ENCODE measurements around the gene WNT8A. TPM values are rescaled to one million over a fixed set of nuclear protein-coding genes. Genes with fewer than 3 reads are reported as not detected.
A peak's percentile ranks its signal among the peaks of the same experiment; 100 is the strongest.
"Not testable (repeated sequence)": the region's sequence is repeated elsewhere in the genome, so short reads cannot be mapped to it uniquely, and the experiment has no call there.

Gene WNT8A, protein sequence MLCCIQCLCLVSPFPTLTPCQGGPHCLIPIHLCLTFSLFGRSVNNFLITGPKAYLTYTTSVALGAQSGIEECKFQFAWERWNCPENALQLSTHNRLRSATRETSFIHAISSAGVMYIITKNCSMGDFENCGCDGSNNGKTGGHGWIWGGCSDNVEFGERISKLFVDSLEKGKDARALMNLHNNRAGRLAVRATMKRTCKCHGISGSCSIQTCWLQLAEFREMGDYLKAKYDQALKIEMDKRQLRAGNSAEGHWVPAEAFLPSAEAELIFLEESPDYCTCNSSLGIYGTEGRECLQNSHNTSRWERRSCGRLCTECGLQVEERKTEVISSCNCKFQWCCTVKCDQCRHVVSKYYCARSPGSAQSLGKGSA
- total RNA-seq (ENCODE audit: low replicate concordance): not detected in 2 replicates

DNA sequence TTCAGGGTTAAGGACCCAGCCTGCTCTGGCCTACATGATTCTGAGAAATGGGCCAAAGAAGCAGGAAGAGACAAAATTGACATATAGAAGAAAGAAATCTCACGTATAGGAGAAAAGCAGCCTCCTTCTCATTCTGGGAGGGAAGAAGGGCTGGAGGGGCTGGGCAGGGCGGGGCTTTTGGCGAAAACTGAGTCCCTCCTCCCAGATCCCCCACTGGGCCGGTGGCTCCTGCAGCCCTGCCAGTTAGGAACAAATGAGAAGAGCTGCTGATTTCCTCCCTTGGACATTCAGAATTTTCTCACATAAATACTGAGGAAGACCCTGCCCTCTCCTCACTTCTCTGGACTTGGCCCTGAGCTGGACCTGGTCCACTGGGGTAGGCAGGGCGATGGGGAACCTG lies at the start of gene WNT8A:
TSS of gene WNT8A (plus strand) at position 332 of the 400 bp plus-strand sequence. CDS start 95 bp downstream, outside the sequence.
- H3K4me3 ChIP-seq (ENCODE audit: low read depth, low read length): no peak within 1 kb of the TSS
- TF ChIP-seq, protein P1, sequence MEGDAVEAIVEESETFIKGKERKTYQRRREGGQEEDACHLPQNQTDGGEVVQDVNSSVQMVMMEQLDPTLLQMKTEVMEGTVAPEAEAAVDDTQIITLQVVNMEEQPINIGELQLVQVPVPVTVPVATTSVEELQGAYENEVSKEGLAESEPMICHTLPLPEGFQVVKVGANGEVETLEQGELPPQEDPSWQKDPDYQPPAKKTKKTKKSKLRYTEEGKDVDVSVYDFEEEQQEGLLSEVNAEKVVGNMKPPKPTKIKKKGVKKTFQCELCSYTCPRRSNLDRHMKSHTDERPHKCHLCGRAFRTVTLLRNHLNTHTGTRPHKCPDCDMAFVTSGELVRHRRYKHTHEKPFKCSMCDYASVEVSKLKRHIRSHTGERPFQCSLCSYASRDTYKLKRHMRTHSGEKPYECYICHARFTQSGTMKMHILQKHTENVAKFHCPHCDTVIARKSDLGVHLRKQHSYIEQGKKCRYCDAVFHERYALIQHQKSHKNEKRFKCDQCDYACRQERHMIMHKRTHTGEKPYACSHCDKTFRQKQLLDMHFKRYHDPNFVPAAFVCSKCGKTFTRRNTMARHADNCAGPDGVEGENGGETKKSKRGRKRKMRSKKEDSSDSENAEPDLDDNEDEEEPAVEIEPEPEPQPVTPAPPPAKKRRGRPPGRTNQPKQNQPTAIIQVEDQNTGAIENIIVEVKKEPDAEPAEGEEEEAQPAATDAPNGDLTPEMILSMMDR (IDR thresholded peaks at IDR 0.05; ENCODE audit: insufficient read depth, low read length): no peak
- DNase-seq (ENCODE audit: low read depth): no peak

DNA sequence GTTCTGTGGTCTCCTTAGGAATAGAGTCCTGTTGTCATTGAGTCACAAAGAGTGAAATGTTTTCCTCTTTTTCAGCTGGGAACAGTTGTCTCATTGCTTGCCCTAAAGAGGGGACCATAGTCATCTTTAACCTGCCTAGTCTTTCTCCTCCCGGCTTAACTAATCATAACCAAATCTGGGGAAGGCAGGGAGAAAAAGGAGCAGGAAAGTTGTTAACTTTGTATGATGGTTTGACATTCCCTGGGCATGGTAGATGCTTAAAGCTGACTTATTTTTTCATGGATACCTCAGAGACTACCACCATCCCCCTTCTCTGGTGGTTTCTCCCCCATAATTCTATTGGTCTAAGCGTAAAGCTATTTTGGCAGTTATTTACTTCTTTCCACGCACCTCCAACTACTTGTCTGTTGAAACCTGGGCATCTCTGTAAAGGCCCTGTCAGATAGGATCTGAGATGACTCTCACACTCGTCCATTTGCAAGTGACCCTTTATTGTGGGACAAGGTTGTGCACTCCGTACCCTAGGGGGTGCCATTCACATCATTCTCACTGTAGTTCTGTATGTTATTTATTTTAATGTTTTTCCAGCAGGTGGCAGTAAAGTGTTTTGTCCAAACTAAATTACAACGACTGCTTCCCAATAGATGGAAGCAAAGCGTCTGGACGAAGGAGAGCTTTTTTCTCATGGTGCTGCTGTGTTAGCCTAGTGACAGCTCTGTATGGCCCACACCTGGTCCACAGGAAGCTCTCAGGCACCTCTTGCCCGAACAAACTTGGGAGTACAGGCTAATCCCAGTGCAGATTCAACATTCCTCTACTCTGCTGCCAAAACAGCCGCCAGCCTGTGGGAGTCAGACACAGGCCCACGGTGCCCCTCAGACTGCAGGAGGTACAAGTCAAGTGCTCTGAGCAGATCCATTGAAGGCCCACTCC lies 48.0 kb upstream of the WNT8A start:
- TF ChIP-seq, protein P1 (IDR thresholded peaks at IDR 0.05; ENCODE audit: insufficient read depth, low read length): peak; percentile 74
- peak; percentile 92 for DNase-seq (ENCODE audit: low read depth)
- H3K4me3 ChIP-seq (ENCODE audit: low read depth, low read length): no peak overlapping the region

DNA sequence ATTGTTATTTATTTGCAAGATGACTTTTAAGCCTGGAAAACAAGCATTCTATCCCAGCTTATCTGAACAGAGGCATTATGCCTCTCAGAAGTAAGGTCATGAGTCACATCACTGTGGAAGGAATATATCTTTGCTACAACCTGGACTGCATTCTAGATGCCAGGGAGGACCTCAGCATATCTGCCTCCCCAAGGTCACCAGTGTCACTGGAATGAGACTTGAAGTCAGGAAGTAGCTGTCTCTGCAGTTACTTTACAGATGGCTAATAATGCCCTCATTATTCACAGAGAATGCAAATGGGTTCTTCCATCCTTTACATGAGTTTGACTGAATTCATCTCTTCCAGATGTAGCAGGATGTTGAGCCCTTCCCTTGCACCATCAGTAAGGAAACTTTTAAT lies 46.6 kb upstream of the WNT8A start:
- no peak overlapping the region for H3K4me3 ChIP-seq (ENCODE audit: low read depth, low read length)
- DNase-seq (ENCODE audit: low read depth): no peak
- TF ChIP-seq, protein P1 (IDR thresholded peaks at IDR 0.05; ENCODE audit: insufficient read depth, low read length): no peak

DNA sequence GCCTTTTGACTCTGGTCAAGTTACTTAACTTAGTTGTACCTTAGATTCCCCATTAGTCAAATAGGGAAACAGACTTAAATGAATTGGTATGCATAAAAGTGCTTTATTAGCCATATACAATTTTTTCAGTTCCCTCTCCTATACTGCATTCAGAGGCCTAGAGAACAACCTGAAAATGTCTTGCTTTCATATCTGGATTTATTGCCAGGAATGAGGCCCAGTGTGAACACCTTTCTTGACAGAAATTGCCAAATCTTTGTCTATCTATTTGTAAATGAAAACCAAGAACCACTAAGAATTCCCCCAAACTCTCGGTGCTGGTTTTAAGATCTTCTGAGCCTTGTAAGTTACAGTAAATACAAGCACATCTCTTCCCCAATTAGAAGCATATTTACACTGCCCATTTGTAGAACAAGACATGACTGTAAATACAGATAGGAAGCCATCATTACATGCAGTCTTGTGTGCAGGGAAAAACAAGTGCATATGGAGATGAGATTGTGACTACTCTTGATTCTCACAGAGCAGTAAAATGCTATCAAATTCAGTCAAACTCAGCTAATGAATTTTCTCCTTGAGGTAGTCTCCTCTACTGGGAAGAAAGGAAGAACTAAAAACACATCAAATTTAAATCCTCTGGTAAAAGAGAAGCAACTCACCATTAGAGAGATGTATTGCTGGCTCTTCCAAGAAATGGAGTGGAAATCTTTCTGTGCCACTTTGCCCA lies 45.8 kb upstream of the WNT8A start:
- no peak overlapping the region for H3K4me3 ChIP-seq (ENCODE audit: low read depth, low read length)
- TF ChIP-seq, protein P1 (IDR thresholded peaks at IDR 0.05; ENCODE audit: insufficient read depth, low read length): no peak
- DNase-seq (ENCODE audit: low read depth): no peak

DNA sequence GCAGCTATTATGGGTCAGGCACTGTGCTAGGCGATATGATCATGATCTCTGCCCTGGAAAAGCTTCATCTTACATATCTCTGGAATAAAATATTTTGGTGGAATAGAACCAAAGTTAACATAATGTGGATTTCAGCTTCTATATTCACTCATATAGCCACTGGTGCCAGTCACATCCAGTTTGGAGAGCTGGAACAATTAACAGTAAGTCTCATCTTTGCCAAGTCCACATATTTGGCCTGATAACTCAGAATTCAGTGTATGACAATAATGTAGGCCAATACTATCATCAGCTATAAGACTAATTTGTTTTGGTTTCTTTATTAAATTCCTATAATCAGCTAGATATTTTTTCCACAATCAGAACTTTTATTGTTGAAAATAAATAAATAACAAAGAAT lies 45.0 kb upstream of the WNT8A start:
- TF ChIP-seq, protein P1 (IDR thresholded peaks at IDR 0.05; ENCODE audit: insufficient read depth, low read length): no peak
- H3K4me3 ChIP-seq (ENCODE audit: low read depth, low read length): no peak overlapping the region
- no peak for DNase-seq (ENCODE audit: low read depth)

DNA sequence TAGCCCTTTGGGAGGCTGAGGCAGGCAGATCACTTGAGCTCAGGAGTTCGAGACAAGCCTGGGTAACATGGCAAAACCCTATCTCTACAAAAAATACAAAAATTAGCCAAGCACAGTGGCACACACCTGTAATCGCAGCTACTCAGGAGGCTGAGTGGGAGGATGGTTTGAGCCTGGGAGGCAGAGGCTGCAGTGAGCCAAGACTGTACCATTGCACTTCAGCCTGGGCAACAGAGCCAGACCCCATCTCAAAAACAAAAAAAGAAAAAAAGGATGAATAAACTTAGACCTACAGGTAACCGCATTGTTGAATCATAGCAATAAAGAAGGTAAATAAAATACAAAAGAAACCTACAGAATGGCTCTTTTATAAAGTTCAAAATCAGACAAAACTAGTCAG lies 38.5 kb upstream of the WNT8A start:
- DNase-seq (ENCODE audit: low read depth); H3K4me3 ChIP-seq (ENCODE audit: low read depth, low read length): not testable (repeated sequence)
